GM18867 (cell line): ENCODE measurements around the gene CDC73.
"Not testable (repeated sequence)": the region's sequence is repeated elsewhere in the genome, so short reads cannot be mapped to it uniquely, and the experiment has no call there.

Source experiments
- ATAC-seq: cut with Tn5 transposase; IDR thresholded peaks from one replicate; pipeline ENCODE4 v1.9.1; 2021; ENCODE audit warnings: mild to moderate bottlenecking, moderate library complexity; ENCODE audit not compliant: unreplicated experiment

CDC73 gene

DNA sequence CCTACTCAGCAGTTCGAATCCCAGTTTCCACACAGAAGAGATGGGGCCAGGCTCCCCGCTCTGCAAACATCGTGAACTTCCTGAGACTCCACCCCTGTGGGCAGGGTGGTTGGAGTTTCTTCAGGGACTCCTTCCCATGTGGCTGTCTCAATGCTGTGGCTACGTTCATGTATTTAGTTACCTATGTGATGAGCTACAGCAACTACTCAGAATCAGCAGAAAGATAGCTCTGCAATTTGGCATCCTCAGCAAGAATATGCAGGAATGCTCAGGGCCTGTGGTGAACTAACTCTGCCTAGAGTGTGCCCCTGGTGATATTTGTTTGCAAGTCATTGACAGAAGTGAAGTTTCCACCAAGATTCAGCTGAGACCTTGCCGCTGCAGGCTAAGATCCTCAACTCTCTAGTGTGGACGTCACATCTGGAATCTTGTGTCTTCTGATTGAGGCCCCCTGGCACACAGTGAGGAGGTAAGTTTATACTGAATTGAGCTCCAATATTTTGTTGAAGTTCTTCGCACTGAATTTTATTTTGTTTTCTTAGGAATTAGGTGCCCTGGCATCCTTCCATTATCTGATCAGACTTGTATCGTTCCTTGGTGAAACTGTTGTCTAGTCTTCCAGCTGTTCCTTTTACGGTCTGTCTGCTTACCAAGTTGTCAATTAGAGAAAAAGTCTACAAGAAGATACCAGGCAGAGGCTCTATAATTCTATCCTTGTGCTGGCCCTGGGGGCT is 8.4 kb upstream of the CDC73 start:
- no peak for ATAC-seq

DNA sequence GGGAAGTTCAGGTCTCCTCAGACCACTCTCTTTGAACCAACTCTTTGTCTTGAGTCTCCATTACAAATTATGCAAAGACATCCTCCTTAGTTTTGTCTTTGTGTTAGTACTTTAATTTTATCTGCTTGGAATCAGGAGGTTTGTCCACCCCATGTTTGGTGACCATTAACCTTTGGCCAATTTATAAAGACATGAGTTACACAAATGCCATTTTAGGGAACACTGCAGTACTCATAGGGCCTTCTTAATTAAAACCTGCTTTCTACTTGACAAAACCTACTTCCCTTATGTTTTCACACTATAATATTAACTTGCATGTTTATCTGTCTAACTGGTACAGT is 7.9 kb upstream of the CDC73 start:
- no peak for ATAC-seq

DNA sequence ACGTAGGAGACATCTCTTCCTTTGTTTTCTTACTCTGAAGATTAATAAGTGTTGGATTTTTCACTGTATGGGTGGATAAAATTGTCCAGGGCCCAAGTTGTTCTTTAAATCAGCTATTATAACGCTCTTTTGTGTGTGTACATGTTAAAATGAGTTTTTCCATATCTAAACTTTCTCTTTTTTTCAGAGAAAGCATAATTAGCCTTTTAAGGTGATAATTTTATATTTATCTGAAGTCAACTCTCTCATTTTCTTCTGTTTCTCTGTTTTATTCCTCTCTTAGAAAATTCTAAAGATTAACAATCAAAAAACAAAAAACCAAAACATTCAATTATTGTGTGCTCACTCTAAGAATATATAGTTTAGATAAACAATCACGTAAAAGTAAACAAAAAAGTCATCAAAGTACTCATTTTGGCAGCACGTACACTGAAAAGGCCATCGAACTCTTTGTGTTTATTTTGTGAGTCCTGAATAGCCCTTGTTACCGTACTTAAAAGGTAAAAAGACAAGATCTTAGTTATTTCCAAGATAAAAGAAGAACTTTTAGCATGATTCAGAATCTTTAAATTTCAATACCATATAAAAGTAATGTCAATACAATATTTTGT is 7.2 kb upstream of the CDC73 start:
- ATAC-seq = no peak

DNA sequence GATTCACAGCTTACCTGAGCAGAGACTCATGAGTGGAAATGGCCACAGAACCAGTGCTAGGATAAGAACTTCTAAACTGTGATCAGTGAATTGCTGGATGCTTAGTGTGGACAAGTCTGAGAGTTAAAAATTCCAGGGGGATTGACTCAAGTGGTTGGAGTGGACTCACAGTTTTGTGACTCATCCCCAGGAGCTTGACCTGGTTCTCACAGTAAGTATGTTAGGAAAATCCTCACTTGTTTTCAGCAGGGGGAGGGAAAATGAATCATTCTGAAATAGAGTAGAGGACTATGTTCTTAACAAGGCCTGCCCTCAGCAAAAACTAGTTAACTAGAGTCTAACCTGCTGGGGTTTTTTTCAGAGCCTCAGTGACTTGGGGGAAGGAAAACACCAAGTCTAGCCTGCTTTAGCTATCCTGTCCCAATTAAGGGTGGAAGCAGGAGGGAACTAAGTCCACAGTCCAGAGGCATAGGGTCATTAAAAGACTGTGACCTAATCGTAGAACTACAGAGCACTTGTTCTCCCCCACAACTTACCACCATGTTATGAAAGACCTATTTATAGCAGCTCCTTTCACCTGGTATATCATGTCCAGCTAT is 6.1 kb upstream of the CDC73 start:
- no peak for ATAC-seq

DNA sequence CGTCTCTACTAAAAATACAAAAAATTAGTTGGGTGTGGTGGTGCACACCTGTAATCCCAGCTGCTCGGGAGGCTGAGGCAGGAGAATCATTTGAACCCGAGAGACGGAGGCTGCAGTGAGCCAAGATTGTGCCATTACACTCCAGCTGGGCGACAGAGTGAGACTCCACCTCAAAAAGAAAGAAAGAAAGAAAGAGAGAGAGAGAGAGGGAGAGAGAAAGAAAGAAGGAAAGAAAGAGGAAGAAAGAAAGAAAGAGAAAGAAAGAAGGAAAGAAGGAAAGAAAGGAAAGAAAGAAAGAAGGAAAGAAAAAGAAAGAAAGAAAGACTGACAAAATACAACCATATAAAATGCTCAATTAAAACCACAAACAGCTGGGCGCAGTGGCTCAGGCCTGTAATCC is 4.7 kb upstream of the CDC73 start:
- ATAC-seq = not testable (repeated sequence)

DNA sequence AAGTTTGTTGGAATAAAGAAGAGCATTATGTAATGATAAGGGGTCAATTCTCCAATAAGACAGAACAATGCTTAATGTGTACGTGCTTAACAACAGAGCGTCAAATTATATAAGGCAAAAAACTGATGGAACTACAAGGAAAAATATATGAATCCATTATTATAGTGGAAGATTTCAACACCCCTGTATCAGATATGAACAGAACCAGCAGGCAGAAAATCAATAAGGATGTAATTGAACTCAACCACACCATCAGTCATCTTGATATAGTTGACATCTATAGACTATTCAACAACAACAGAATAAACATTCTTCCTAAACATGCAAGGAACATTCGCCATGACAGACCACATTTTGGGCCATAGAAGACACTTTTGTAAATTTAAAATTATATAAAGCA is 3.6 kb upstream of the CDC73 start:
- ATAC-seq = no peak

DNA sequence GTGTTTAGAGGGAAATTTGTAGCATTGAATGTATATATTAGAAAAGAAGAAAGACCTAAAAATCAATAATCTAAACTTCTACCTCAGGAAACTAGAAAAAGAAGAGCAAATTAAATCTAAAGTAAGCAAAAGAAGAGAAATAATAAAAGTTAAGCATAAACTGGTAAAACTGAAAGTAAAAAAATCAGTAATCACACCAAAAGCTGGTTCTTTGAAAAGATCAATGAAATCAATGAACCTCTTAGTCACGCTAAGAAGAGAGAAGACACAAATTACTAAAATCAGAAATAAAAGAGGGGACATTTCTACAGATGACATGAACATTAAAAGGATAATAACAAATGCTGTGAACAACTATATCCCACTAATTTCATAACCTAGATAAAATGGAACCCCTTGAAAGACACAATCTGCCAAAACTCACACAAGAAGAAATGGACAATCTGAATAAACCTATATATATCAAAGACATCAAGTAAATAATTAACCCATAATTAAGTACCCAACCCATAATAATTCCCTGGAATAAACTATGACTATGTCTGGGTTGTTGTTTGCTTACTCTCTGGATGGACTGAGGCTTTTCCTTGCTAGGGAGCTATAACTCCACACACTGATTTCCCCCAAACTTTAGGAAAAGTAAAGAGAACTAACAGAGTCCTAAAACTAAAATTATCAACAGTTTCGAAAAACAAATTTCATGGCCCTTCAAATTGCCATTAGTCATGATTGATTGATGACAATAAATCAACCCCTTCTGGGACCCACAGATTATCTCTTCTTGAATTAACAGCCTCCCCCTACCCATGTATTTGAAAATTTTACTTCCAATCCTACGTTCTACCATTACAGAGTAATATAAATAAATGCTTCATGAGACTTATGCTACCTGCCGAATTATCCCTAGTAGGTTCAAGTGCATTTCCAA is 2.8 kb upstream of the CDC73 start:
- ATAC-seq = no peak

DNA sequence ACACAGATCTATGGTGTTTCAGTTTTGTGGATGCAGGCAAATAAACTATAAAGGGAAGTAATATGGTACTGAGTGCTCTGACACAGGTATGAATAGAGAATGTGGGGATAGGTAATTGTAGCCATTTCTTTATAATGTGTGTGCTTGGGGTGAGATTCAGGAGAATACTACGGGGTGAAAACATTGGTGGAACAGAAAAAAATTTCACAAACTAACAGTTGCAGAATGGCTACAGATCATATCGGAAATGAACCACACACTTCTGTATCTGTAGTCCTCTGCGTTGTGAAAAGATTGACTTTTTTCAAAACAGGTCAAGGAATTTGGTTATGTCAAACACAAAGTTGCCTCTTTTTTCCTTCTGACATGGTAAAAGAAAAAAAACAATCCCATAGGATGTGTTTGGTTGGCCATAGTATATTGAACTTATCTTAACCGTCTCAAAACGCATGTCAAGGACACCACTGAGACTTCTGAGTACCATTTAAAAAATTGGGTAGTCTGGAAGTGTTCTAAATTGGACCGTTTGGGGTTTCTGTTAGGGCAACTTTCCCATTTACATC is 1.1 kb upstream of the CDC73 start:
- no peak for ATAC-seq

DNA sequence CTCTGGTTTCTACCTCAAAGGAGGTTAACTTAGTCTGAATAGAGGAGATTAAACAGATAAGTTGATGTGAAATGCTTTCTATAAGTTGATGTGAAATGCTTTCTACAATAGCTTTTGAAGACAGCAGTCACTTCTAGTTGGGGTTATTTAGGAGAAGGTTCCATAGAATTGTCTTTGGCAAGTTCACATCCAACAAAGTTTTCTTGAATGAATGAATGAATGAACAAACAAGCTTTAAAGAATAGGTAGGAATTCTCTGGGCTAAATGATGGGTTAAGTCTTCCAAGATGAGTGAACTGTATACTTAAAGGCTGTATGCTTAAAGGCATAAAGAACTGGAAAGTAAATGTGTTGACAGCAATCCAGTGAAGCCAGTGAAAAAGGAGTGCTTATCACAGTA is 1.9 kb downstream of the CDC73 start:
- no peak for ATAC-seq

DNA sequence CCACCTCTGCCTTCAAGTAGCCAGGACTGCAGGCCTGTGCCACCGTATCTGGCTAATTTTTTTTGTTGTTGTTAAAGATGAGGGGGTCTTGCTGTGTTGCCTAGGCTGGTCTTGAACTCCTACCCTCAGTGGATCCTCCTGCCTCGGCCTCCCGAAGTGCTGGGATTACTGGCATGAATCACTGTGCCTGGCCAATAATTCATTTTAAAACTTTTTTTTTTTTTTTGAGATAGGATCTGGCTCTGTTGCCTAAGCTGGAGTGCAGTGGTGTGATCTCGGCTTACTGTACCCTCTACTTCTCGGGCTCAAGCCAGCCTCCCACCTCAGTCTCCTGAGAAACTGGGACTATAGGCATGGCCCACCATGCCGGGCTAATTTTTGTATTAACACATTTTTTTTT is 3.5 kb downstream of the CDC73 start:
- ATAC-seq = no peak

DNA sequence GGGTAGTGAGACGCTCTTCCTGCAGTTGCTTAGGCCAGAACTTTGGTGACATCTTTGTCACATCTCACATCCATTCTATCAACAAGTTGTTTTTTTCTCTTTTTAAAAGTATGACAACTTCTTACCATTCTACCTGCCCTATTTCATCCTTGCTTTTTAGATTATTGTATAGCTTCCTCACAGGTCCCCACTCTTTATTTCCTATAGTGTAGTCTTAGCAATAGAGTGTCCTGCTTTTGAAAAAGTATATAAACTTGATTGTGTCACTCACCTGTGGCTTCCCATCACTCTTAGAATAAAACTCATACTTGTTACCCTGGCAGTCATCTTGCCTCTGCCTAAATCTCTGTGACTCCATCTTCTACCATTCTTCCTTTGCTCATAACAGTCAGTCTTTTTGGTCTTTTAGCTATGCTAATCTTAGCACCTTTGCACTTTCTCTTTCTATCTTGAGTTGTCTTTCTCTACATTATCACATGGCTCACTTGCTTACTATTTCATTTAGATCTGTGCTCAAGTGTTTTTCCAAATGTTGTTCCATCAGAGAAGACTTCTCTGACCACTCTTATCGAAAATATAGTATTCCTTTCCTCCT is 9.5 kb downstream of the CDC73 start:
- ATAC-seq = peak; percentile 82

DNA sequence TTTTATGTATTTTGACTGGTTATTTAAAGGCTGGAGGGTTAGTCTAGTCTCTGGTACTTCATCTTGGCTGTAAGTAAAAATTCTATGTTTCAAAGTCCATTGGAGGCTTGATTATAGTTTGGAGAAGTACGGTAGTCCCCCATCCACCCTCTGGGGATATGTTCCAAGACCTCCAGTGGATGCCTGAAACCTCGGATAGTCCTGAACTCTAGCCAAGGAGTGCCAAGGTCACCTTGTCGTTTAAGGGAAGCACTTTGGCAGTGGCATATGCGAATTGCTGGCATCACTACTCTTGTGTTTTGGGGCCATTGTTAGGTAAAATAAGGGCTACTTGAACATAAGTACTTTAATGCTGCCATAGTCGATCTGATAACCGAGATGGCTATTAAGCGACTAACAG is 18.4 kb downstream of the CDC73 start:
- no peak for ATAC-seq

DNA sequence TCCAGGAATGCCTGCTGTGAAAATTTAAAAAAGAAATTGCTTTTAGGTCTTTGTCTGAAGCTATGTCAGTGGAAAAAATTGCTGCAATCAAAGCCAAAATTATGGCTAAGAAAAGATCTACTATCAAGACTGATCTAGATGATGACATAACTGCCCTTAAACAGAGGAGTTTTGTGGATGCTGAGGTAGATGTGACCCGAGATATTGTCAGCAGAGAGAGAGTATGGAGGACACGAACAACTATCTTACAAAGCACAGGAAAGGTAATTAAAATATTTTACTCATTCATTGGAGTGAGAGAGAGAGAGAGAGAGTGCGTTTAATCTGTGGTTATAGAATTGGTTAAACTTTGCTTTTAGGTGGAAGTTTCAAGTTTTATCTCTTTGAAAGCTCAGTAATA is 20.0 kb downstream of the CDC73 start:
- ATAC-seq = no peak

DNA sequence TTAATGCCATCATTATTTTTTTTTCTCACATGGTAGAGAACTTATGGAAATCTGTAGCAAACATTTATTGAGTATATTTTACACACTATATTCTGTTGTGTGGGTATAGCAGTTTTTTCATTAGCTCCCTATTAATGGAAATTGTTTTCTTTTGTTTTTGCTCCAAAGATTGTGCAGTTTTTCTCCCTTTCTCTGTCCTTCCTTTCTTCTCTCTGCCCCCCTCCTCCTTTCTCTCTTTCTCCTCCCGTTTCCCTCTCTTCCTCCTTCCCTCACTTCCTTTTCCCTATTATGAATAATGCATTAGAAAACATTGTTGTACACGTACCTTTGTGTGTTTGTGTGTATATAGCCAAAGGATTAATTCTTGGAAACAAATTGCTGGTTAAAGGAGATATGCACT is 20.6 kb downstream of the CDC73 start:
- no peak for ATAC-seq

DNA sequence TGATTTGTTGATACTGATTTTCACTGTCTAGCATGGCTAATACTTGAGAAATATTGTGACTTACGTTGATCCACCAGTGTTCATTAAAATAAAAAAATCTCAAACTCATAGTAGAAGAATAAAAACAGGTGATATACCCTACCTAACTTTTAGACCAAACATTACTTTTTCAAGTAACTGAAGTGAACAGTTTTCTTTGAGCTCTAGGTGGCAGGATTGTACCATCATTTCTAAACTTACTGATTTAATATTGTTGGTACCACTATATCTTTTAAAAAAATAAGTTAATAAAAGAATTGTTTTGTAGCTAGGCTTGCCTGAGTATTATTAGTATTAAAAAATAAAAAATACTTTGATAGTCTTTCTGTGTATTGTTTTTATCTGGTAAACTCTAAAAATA is 21.5 kb downstream of the CDC73 start:
- ATAC-seq = no peak

DNA sequence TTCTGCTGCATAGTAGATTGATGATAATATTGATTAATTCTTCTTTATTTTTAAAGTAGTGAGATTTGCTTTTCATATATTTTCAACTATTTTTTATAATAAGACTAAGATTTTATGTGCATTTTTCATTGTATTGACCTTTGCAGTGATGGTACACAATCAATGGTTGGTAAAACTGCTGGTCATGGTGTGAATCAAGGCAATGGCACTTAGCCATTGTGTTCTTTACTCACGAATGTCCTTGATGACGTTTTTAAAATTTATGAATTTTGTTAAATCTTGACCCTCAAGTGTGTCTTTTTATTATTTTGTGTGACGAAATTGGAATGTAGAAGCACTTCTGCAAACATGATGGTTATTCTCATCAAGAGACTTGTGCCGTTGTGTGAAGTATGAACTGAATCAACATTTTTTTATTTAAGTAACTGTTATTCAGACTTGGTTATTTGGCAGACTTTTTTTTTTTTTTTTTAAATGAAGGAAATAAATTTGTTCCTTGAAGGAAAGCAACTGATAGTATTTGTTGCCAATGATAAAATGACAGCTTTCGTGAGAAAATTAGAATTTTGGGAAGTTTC is 22.6 kb downstream of the CDC73 start:
- ATAC-seq = no peak

DNA sequence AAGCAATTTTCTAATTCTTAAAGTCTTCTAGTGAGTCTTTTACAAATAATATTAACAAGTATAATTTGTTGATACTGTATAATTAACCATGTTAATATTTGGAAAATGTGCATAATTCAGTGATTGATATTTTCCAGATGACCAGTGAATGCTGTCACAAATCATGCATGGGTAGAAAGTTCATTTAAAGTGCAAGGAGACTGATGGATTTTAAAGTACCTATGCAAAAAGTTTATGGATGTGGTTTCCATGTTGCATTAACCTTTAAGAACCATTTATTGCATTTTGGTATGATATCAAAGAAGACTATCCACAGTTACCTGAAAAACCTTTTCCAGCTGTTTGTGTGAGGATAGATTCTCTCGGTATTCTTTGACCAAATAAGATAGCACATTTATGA is 23.2 kb downstream of the CDC73 start:
- ATAC-seq = no peak

DNA sequence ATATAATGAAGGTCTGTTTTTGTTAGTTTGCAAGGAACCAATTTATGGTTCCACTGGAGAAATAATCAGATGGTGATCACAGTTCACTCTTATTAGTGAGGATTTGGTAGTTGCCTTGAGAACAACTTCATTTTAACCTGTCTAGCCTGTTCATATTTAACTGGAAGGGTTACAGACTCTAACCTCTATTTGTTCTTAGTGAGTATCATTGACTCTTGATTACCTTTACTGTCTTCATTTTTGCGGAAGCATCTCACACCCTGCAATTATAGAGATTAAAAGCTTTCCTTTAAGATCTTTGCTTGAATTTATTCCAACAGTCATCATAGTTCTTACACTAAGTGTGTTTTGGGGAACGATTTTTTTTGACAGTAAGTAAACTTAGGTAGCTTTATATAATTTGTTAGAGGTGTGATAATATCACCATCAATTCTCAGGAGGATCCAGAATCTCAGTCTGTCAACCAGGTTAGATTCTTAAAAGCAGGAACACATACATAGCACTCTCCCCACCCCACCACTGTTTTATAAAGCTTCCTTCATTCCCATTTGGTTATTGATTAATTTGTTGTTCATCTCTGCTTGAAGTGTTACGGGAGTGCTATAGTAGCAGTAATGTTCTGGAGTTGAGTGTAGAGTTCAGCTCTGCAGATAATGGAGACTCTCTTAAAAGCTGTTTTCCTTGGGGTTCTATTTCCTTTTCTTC is 34.4 kb downstream of the CDC73 start:
- no peak for ATAC-seq

DNA sequence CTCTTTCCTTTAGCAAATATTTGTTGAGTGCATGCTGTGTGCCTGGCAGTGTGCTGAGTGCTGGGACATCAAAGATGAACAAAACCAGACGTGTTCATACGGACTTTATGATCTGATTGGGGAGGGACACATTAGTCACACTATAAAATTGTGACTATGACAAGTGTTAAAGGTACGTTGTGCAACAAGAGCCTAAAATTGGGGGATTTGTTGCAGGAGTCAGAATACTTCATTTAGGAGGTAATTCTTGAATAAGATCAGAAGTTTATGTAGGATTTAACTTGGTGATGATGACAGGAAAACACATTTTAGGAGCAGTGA is 35.0 kb downstream of the CDC73 start:
- ATAC-seq = no peak

DNA sequence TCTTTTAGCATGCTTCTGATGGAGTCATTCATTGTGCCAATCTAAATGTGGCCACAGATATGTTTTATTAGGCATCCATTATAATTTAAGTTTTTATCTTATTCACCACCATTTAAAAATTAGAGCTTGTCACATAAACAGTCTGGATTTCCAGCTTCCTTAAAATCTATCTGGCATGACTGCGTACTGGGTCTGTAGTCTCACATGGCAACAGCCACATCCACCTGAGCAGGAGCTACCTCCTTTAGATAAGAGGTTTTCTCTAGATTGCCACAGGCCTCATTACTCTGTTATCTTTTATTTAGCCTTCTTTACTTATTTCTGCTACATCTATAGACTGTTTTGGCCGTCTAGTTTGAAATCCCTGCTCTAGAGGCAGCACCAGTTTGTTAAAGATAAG is 35.5 kb downstream of the CDC73 start:
- no peak for ATAC-seq
